HG03108 (cell line): ENCODE data around the gene RASA1.
"Not testable (repeated sequence)": the region's sequence is repeated elsewhere in the genome, so short reads cannot be mapped to it uniquely, and the experiment has no call there.

Source experiments
- ATAC-seq: cut with Tn5 transposase; IDR thresholded peaks from one replicate; pipeline ENCODE4 v1.9.1; 2021; ENCODE audit warnings: moderate library complexity; ENCODE audit not compliant: unreplicated experiment

The RASA1 gene

GRCh38 chr5:87278590-87279100, 11.0 kb downstream of the RASA1 start:
- no peak for ATAC-seq

- no peak for ATAC-seq
Observed at GRCh38 chr5:87282269-87282668, 14.6 kb downstream of the RASA1 start.

- not testable (repeated sequence) for ATAC-seq
Observed at GRCh38 chr5:87287266-87287665, 19.6 kb downstream of the RASA1 start.

GRCh38 chr5:87298692-87299362, 31.1 kb downstream of the RASA1 start:
- no peak for ATAC-seq

- no peak for ATAC-seq
Observed at GRCh38 chr5:87300176-87300575, 32.5 kb downstream of the RASA1 start.

GRCh38 chr5:87300744-87301143, 33.1 kb downstream of the RASA1 start:
- no peak for ATAC-seq

- no peak for ATAC-seq
Observed at GRCh38 chr5:87302061-87302460, 34.4 kb downstream of the RASA1 start.

- ATAC-seq, result no peak
Observed at GRCh38 chr5:87303324-87303723, 35.6 kb downstream of the RASA1 start.

GRCh38 chr5:87306090-87306489, 38.4 kb downstream of the RASA1 start:
- ATAC-seq, result not testable (repeated sequence)

GRCh38 chr5:87307796-87308423, 40.2 kb downstream of the RASA1 start:
- peak; percentile 83 for ATAC-seq

GRCh38 chr5:87311405-87312279, 44.0 kb downstream of the RASA1 start:
- ATAC-seq, result no peak

- no peak for ATAC-seq
Observed at GRCh38 chr5:87313216-87313615, 45.5 kb downstream of the RASA1 start.

GRCh38 chr5:87319469-87319868, 51.8 kb downstream of the RASA1 start:
- ATAC-seq, result no peak

- no peak for ATAC-seq
Observed at GRCh38 chr5:87321605-87322004, 53.9 kb downstream of the RASA1 start.

- no peak for ATAC-seq
Observed at GRCh38 chr5:87322381-87322780, 54.7 kb downstream of the RASA1 start.

GRCh38 chr5:87327998-87328397, 60.3 kb downstream of the RASA1 start:
- no peak for ATAC-seq

GRCh38 chr5:87329114-87329513, 61.4 kb downstream of the RASA1 start:
- ATAC-seq, result no peak

GRCh38 chr5:87339986-87340385, 72.3 kb downstream of the RASA1 start:
- ATAC-seq, result no peak

GRCh38 chr5:87340716-87341115, 73.0 kb downstream of the RASA1 start:
- ATAC-seq, result peak; percentile 100

GRCh38 chr5:87347272-87347671, 79.6 kb downstream of the RASA1 start:
- no peak for ATAC-seq

GRCh38 chr5:87347841-87348240, 80.2 kb downstream of the RASA1 start:
- no peak for ATAC-seq

GRCh38 chr5:87354496-87354895, 86.8 kb downstream of the RASA1 start:
- peak; percentile 88 for ATAC-seq
